Fibroblast of the aortic adventitia (primary cell): ENCODE data around the gene UMOD. TPM values are rescaled to one million over a fixed set of nuclear protein-coding genes. Genes with fewer than 3 reads are reported as not detected.

ENCODE experiments used
- DNase-seq: peaks from one replicate; pipeline ENCODE4 v3.0.0-alpha.2; 2010; ENCODE audit warnings: low read depth
- H3K4me3 ChIP-seq: 2 replicates; pipeline ENCODE4 v1.5.1; 2011; ENCODE audit warnings: low read depth, mild to moderate bottlenecking, control low read depth, low read length, moderate library complexity
- total RNA-seq: library from RNA; depleted of rRNA; stranded (reverse); fragments of >200 nt; gene quantifications from 2 replicates; pipeline ENCODE4 v1.2.3, GENCODE V29; 2012; ENCODE audit warnings: low replicate concordance
- TF ChIP-seq, protein P1 (sequence below): IDR thresholded peaks from 2 replicates; pipeline ENCODE4 v1.5.1; 2011; ENCODE audit warnings: mild to moderate bottlenecking, low read length, control low read depth, inconsistent platforms; ENCODE audit not compliant: insufficient read depth

The UMOD gene
- total RNA-seq, 1 donor: not detected

DNA sequence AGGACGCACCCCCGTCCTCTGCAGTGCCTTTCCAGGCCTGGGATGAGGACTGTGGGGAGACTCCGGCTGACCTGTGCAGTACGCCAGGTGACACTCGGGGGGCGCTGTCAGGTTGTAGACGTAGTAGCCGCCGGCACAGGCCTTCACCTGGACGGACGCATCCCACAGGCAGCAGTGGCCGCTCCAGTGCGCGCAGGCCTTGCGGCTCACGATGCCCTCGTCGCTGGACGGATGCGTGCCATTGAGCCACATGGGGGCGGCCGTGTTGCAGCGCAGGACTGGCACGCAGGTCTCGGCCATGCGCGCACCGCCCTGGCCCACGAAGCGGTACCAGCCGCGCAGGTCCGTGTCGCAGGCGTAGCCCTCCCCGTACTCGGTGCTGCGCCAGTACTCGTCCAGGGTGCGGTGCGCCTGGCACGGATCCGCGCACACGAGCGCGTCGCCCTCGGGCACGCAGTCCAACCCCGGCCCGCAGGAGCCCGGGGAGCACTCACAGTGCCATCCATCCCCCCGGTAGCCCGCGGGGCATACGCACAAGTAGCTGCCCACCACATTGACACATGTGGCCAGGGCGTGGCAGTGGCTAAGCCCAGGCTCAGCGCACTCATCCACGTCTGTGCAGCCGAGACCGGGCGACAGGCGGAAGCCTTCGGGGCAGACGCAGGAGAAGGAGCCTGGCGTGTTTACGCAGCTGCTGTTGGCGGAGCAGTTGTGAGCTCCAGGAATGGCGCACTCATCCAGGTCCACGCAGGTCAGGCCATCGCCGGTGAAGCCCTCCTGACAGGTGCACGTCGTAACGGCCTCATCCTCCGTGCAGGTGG lies 3.9 kb downstream of the UMOD start:
- TF ChIP-seq, protein P1, sequence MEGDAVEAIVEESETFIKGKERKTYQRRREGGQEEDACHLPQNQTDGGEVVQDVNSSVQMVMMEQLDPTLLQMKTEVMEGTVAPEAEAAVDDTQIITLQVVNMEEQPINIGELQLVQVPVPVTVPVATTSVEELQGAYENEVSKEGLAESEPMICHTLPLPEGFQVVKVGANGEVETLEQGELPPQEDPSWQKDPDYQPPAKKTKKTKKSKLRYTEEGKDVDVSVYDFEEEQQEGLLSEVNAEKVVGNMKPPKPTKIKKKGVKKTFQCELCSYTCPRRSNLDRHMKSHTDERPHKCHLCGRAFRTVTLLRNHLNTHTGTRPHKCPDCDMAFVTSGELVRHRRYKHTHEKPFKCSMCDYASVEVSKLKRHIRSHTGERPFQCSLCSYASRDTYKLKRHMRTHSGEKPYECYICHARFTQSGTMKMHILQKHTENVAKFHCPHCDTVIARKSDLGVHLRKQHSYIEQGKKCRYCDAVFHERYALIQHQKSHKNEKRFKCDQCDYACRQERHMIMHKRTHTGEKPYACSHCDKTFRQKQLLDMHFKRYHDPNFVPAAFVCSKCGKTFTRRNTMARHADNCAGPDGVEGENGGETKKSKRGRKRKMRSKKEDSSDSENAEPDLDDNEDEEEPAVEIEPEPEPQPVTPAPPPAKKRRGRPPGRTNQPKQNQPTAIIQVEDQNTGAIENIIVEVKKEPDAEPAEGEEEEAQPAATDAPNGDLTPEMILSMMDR: no peak
- DNase-seq: no peak
- H3K4me3 ChIP-seq: no peak overlapping the region

DNA sequence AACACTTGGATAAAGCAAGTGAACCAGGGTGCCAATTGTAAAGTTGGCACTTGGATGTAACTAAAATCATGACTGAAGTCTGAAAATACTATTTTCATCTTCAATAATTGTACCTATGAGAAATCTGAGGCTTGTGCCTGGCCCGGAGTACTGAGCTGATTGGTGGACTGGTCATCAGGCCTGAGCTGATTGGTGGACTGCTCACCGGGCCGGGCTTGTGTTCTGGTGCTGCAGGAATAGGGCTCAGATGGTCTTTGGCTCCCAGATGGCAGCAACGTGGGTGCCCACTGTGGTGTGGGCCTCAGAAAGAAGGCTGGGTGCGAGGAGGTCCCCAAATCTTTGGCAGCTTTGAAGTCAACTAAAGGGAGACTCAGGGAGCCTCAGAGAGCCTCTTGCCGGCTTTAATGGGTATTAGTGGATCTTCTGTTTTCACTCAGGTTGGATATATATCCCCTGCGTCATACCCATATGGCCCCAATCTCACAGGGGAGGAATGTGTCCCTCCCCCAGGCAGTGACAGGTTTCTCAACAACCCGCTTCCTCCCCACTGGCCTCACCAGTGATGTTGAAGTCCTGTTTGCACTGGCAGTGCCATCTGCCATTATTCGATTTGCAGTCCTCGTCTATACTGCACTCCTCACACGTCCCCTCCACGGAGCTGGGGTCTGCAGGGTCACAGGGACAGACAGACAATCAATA lies 4.7 kb downstream of the UMOD start:
- TF ChIP-seq, protein P1: no peak
- no peak for DNase-seq
- H3K4me3 ChIP-seq: no peak overlapping the region

DNA sequence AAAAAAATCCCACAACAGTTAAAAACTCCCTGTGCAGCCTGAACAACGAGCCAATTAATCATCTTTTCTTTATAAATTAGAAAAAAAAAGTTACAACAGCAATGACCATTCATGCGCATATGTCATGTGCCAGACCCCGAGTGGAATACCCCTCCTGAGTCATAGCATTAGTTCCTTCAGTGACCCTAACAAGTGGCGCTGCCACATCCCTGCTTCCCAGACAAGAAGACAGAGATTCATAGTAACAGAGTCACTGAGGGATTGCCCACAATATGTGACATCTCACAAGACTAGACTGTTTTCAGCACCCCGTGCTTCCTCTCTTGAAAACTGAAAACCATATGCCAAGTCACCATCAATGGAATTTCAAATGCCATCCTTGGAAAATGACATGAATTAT lies 7.9 kb downstream of the UMOD start:
- no peak for DNase-seq
- no peak overlapping the region for H3K4me3 ChIP-seq
- TF ChIP-seq, protein P1: no peak

DNA sequence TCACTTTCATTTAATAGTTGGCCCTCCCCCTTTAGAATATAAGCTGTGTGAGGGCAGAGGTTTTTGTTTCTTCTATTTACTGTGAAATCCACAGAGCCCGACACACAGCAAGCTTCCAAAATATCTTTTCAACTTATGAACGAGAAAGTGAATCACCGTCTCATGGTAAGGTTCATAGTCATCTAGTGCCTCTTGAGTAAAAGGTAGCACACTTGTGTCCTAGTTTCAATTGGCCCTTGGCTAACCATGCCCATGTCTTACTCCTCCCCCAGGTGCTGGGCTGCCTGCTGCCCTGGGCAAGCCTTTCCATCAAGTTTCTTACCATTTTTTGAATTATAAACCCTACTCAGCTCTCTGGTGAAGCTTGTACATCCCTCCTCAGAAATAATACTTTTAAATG lies 12.8 kb downstream of the UMOD start:
- DNase-seq: no peak
- H3K4me3 ChIP-seq: no peak overlapping the region
- TF ChIP-seq, protein P1: no peak

DNA sequence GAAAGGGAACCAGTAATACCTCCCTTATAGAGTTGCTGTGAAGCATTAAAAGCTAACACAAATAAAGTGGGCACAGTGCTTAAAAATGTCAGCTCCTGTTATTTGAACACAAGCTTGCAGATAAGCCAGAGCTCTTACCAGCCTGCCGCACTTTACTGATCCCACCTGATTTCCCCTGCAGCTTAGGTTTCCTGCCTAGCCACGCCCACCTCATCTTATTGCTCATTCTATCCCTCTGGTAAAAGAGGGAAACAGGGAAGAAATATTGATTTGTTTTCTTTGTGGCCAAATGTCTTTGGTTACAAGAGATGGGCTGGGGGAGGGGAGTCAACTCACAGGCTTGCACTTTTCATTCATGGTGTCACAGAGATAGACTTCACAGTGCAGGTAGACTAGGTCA lies 15.6 kb downstream of the UMOD start:
- H3K4me3 ChIP-seq: no peak overlapping the region
- DNase-seq: no peak
- TF ChIP-seq, protein P1: no peak

DNA sequence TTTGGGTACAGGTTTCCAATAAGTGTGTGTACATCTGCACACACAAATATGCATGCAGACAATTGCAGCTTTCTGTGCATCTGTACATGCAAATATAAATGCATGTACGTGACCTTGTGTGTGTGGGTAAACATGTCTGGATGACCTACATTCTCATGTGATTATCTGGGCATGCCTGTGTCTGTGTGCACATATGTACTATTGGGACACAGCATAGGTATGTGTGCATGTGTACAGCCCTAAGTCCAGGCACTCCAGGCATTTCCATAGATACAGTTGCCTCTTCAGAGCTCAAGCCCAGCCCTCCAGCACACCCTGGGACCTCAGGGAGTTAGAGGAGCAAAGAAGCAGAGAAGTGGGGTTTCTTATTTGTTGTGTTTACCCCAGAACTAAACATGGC lies 18.1 kb downstream of the UMOD start:
- no peak for DNase-seq
- TF ChIP-seq, protein P1: no peak
- H3K4me3 ChIP-seq: no peak overlapping the region
